Measurements from ENCODE around the gene KRTAP5-10.

- no peak for TF ChIP-seq CTCF (IDR thresholded peaks at IDR 0.05)
- no peak for TF ChIP-seq IRF1 (CRISPR knock-in tag; IDR thresholded peaks at IDR 0.05)
- no peak for TF ChIP-seq SP1 (CRISPR knock-in tag; conservative IDR thresholded peaks at IDR 0.05)
- no peak for TF ChIP-seq NFYB (CRISPR knock-in tag; conservative IDR thresholded peaks at IDR 0.05; ENCODE audit: low read depth)
- TF ChIP-seq FOXP1 (CRISPR knock-in tag; IDR thresholded peaks at IDR 0.05; ENCODE audit: borderline replicate concordance): no peak
- no peak for TF ChIP-seq JUN (CRISPR knock-in tag; IDR thresholded peaks at IDR 0.05)
- no peak for TF ChIP-seq ZNF396 (CRISPR knock-in tag; IDR thresholded peaks at IDR 0.05; ENCODE audit: borderline replicate concordance)
- no peak for TF ChIP-seq RELA (CRISPR knock-in tag; IDR thresholded peaks at IDR 0.05; ENCODE audit: borderline replicate concordance)
- TF ChIP-seq NR2C2 (CRISPR knock-in tag; IDR thresholded peaks at IDR 0.05): no peak
- no peak for TF ChIP-seq ZBTB43 (CRISPR knock-in tag; IDR thresholded peaks at IDR 0.05)
- TF ChIP-seq ATF6 (CRISPR knock-in tag; IDR thresholded peaks at IDR 0.05): no peak
- TF ChIP-seq ZNF317 (CRISPR knock-in tag; IDR thresholded peaks at IDR 0.05; ENCODE audit: borderline replicate concordance, low read depth): no peak
- TF ChIP-seq ETV6 (CRISPR knock-in tag; IDR thresholded peaks at IDR 0.05): no peak
Observed at GRCh38 chr11:71538666-71538990, 26.7 kb upstream of the KRTAP5-10 start.

Data from WTC11 (cell line).